Measurements from ENCODE around the gene ACTC1.

GRCh38 chr15:34794590-34795206, 651 bp downstream of the ACTC1 start:
- TF ChIP-seq TCF7L2 (IDR thresholded peaks at IDR 0.05; ENCODE audit: borderline replicate concordance, low read depth, low read length) (no peak), ZNF324 (tag by site-specific recombination; IDR thresholded peaks at IDR 0.05) (no peak), SALL2 (tag by site-specific recombination; IDR thresholded peaks at IDR 0.05; ENCODE audit: borderline replicate concordance) (no peak), CTCF (tag by site-specific recombination; IDR thresholded peaks at IDR 0.05) (no peak), REST (tag by site-specific recombination; IDR thresholded peaks at IDR 0.05) (no peak), BCL11A (tag by site-specific recombination; IDR thresholded peaks at IDR 0.05; ENCODE audit: low read depth) (no peak), KLF16 (tag by site-specific recombination; IDR thresholded peaks at IDR 0.05) (no peak), ZNF548 (tag by site-specific recombination; IDR thresholded peaks at IDR 0.05) (no peak), ZNF596 (tag by site-specific recombination; IDR thresholded peaks at IDR 0.05) (no peak), ZNF560 (tag by site-specific recombination; IDR thresholded peaks at IDR 0.05; ENCODE audit: borderline replicate concordance) (no peak)

All from HEK293 (cell line).